Glutamatergic neuron (in vitro differentiated cells): ENCODE results near the gene PLG. TPM values are rescaled to one million over a fixed set of nuclear protein-coding genes. Genes with fewer than 3 reads are reported as not detected.

Experiments used
- DNase-seq: peaks from one replicate; pipeline ENCODE4 v3.0.0; 2022
- H3K27ac Mint-ChIP-seq: one replicate; pipeline ENCODE4 v1.8.0; 2020; ENCODE audit warnings: mild to moderate bottlenecking, mixed read lengths, inconsistent platforms; ENCODE audit not compliant: unreplicated experiment
- H3K27me3 Mint-ChIP-seq: one replicate; pipeline ENCODE4 v1.8.0; 2020; ENCODE audit warnings: mild to moderate bottlenecking, moderate library complexity, mixed read lengths, inconsistent platforms; ENCODE audit not compliant: unreplicated experiment
- H3K36me3 Mint-ChIP-seq: one replicate; pipeline ENCODE4 v1.8.0; 2020; ENCODE audit warnings: mild to moderate bottlenecking, mixed read lengths, inconsistent platforms; ENCODE audit not compliant: unreplicated experiment
- H3K4me1 Mint-ChIP-seq: one replicate; pipeline ENCODE4 v1.8.0; 2020; ENCODE audit warnings: mild to moderate bottlenecking, low read depth, mixed read lengths, inconsistent platforms; ENCODE audit not compliant: unreplicated experiment
- H3K4me3 Mint-ChIP-seq: one replicate; pipeline ENCODE4 v1.8.0; 2020; ENCODE audit warnings: mild to moderate bottlenecking, mixed read lengths, inconsistent platforms; ENCODE audit not compliant: unreplicated experiment
- H3K9me3 Mint-ChIP-seq: one replicate; pipeline ENCODE4 v1.8.0; 2020; ENCODE audit warnings: mild to moderate bottlenecking, moderate library complexity, mixed read lengths, inconsistent platforms; ENCODE audit not compliant: unreplicated experiment
- CTCF ChIP-seq: fragments of 200-600 bp; sonication (generic); IDR thresholded peaks from one replicate; pipeline ENCODE4 v1.5.0; 2021; ENCODE audit not compliant: partially characterized antibody, unreplicated experiment
- total RNA-seq: library from RNA; stranded (reverse); fragmentation: NEBNext Ultra II Directional; extraction: Animal tissue kit (Norgen Biotek cat#: 25700); gene quantifications from one replicate; pipeline ENCODE4 v1.2.1, GENCODE V29; 2021; ENCODE audit not compliant: unreplicated experiment

PLG gene
- total RNA-seq, 1 donor from 2014 or later = not detected

- Mint-ChIP-seq H3K27me3 (no peaks in the 10 kb centered on the region), H3K4me1 (no peaks in the 10 kb centered on the region), H3K9me3 (peaks cover 6% of the 10 kb centered on the region), H3K27ac (no peak overlapping the region), H3K4me3 (no peak overlapping the region), H3K36me3 (no peaks in the 10 kb centered on the region)
- DNase-seq = no peak
- TF ChIP-seq CTCF = no peak
Measured at GRCh38 chr6:160788806-160789205, 86.8 kb downstream of the PLG start.

- Mint-ChIP-seq H3K9me3 (peaks cover 6% of the 10 kb centered on the region), H3K27ac (no peak overlapping the region), H3K4me3 (no peak overlapping the region), H3K27me3 (no peaks in the 10 kb centered on the region), H3K36me3 (no peaks in the 10 kb centered on the region), H3K4me1 (no peaks in the 10 kb centered on the region)
- DNase-seq = no peak
- TF ChIP-seq CTCF = no peak
Measured at GRCh38 chr6:160789263-160790027, 87.4 kb downstream of the PLG start.

- H3K27ac Mint-ChIP-seq = peak overlapping the region; percentile 31
- no peaks in the 10 kb centered on the region for H3K4me1 Mint-ChIP-seq
- H3K9me3 Mint-ChIP-seq = peaks cover 6% of the 10 kb centered on the region
- H3K27me3 Mint-ChIP-seq = no peaks in the 10 kb centered on the region
- TF ChIP-seq CTCF = no peak
- H3K36me3 Mint-ChIP-seq = no peaks in the 10 kb centered on the region
- no peak for DNase-seq
- H3K4me3 Mint-ChIP-seq = no peak overlapping the region
Measured at GRCh38 chr6:160790028-160790792, 88.2 kb downstream of the PLG start.

- H3K9me3 Mint-ChIP-seq = peaks cover 6% of the 10 kb centered on the region
- H3K36me3 Mint-ChIP-seq = peaks cover under 1% of the 10 kb centered on the region
- H3K27me3 Mint-ChIP-seq = no peaks in the 10 kb centered on the region
Measured at GRCh38 chr6:160791459-160791858, 89.4 kb downstream of the PLG start.

More at GRCh38 chr6:160791459-160791858, 89.4 kb downstream of the PLG start:
- no peak overlapping the region for H3K4me3 Mint-ChIP-seq
- H3K4me1 Mint-ChIP-seq = no peaks in the 10 kb centered on the region
- DNase-seq = no peak
- TF ChIP-seq CTCF = no peak
- no peak overlapping the region for H3K27ac Mint-ChIP-seq
